Measurements from ENCODE around the gene ERGIC2.
"Not testable (repeated sequence)": the region's sequence is repeated elsewhere in the genome, so short reads cannot be mapped to it uniquely, and the experiment has no call there.

The ERGIC2 gene

GRCh38 chr12:29299633-29300032, 81.3 kb downstream of the ERGIC2 start:
- no peak for DNase-seq (ENCODE audit: low spot score)

- no peak for DNase-seq (ENCODE audit: low spot score)
Observed at GRCh38 chr12:29291226-29291625, 89.7 kb downstream of the ERGIC2 start.

GRCh38 chr12:29290475-29290874, 90.5 kb downstream of the ERGIC2 start:
- not testable (repeated sequence) for DNase-seq (ENCODE audit: low spot score)

- DNase-seq (ENCODE audit: low spot score): no peak
Observed at GRCh38 chr12:29288031-29288430, 92.9 kb downstream of the ERGIC2 start.

GRCh38 chr12:29287622-29288021, 93.3 kb downstream of the ERGIC2 start:
- DNase-seq (ENCODE audit: low spot score): no peak
